WERI-Rb-1 (cell line): ENCODE results near the gene ITGA4.

ENCODE experiments used
- DNase-seq: peaks from one replicate; pipeline ENCODE4 v3.0.0-alpha.2; 2020
- H3K27ac ChIP-seq: fragments of 250-450 bp; sonication (Bioruptor Pico); 2 replicates; pipeline ENCODE4 v1.5.1; 2020; ENCODE audit warnings: mild to moderate bottlenecking, moderate library complexity
- H3K27me3 ChIP-seq: fragments of 250-450 bp; sonication (Bioruptor Pico); 2 replicates; pipeline ENCODE4 v1.5.1; 2021; ENCODE audit warnings: mild to moderate bottlenecking, low read depth, moderate library complexity; ENCODE audit not compliant: insufficient read depth, severe bottlenecking
- H3K36me3 ChIP-seq: fragments of 250-450 bp; sonication (Bioruptor Pico); 2 replicates; pipeline ENCODE4 v1.5.1; 2020; ENCODE audit warnings: mild to moderate bottlenecking, moderate library complexity
- H3K4me3 ChIP-seq: 2 replicates; pipeline ENCODE4 v1.5.1; 2011; ENCODE audit warnings: low read depth, mild to moderate bottlenecking, control low read depth, low read length
- H3K9me3 ChIP-seq: fragments of 250-450 bp; sonication (Bioruptor Pico); 2 replicates; pipeline ENCODE4 v1.5.1; 2021; ENCODE audit warnings: mild to moderate bottlenecking, moderate library complexity; ENCODE audit not compliant: severe bottlenecking
- CTCF ChIP-seq: IDR thresholded peaks from 2 replicates; pipeline ENCODE4 v1.5.1; 2011; ENCODE audit warnings: low read depth, mild to moderate bottlenecking, control low read depth, inconsistent platforms, low read length

The ITGA4 gene

GRCh38 chr2:181461056-181461997 is 4.1 kb downstream of the ITGA4 start:
- no peak for DNase-seq
- Histone ChIP-seq H3K27ac (no peak overlapping the region), H3K27me3 (no peaks in the 10 kb centered on the region), H3K9me3 (no peaks in the 10 kb centered on the region), H3K4me3 (no peak overlapping the region), H3K36me3 (no peaks in the 10 kb centered on the region)
- no peak for TF ChIP-seq CTCF

GRCh38 chr2:181462033-181462432 is 4.8 kb downstream of the ITGA4 start:
- H3K36me3 ChIP-seq, result no peaks in the 10 kb centered on the region
- DNase-seq, result no peak
- TF ChIP-seq CTCF, result no peak
- H3K27ac ChIP-seq, result no peak overlapping the region
- H3K4me3 ChIP-seq, result no peak overlapping the region
- H3K27me3 ChIP-seq, result no peaks in the 10 kb centered on the region
- no peaks in the 10 kb centered on the region for H3K9me3 ChIP-seq

DNA sequence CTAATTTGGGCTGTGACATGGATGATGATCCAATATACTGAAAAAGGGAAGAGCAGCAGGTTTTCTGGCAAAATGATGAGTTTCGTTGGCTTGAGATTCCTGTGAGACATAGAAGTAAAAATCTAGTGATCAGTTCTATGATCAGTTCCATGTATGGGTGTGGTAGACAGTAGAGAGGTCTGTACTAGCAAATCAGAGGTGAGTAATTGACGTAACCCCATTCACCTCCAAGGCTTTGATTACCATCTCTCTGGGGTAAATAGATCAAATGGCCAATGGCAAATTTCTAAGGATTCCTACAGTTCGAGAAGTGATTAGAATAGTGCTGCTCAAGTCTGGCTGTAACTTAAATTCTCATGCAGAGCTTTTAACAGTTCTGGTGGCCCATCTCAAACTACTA is 6.4 kb downstream of the ITGA4 start:
- no peak overlapping the region for H3K4me3 ChIP-seq
- no peaks in the 10 kb centered on the region for H3K9me3 ChIP-seq
- no peak overlapping the region for H3K27ac ChIP-seq
- TF ChIP-seq CTCF, result no peak
- H3K36me3 ChIP-seq, result no peaks in the 10 kb centered on the region
- DNase-seq, result no peak
- H3K27me3 ChIP-seq, result no peaks in the 10 kb centered on the region

DNA sequence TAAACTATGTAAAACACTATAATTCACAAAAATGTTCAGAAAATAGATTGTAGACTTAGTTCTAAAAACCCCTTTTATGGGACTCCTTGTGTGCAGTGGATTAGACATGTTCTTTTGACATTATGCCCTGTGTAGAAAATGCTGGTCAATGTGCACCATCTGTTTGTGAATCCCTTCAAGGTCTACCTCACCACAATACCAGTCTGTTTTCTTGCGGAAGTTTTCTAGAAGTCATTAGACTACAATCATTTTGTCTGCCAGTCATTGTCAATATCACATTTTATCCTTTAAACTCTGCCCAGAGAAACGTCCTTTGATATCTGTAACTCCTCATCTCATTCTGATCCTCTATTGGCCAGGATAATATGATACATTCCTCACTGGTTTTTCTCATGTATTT is 7.8 kb downstream of the ITGA4 start:
- no peak overlapping the region for H3K4me3 ChIP-seq
- no peak for TF ChIP-seq CTCF

DNA sequence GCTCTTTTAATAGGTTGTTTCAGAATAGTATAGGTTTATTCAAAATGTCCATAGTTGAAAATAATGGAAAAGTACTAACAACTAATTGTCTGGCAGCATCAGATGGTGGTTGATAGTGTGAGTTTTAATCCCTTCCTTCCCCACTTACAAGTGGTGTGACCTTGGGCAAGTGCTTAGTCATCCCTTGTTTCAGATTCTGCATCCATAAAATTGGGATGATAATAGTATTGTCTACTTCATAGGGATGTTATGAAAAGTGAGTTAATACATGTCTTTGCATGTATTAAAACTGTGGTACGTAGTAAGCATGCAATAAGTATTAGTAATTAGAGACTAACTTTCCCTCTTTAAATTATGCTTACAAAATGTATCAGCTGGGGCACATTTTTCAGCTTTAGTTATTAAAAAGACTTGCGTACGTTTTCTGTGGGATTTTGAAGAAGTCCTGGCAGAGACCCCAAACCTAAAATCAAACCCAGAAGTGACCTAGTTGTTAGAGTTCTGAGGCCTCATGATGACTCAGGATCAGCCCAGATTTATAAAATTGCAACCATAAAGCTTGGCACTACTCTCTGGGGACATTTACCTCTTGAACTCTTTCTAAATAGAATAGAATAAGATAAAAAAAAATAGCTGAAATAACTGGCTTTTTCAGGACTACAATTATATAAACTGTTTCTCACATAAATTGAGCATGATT is 8.6 kb downstream of the ITGA4 start:
- Histone ChIP-seq H3K9me3 (no peaks in the 10 kb centered on the region), H3K36me3 (no peaks in the 10 kb centered on the region), H3K27ac (no peak overlapping the region), H3K4me3 (no peak overlapping the region), H3K27me3 (no peaks in the 10 kb centered on the region)
- no peak for TF ChIP-seq CTCF
- no peak for DNase-seq

More for the DNA sequence above, 7.8 kb downstream of the ITGA4 start:
- no peaks in the 10 kb centered on the region for H3K9me3 ChIP-seq
- DNase-seq, result no peak
- no peaks in the 10 kb centered on the region for H3K27me3 ChIP-seq
- H3K27ac ChIP-seq, result no peak overlapping the region
- H3K36me3 ChIP-seq, result no peaks in the 10 kb centered on the region
